B cell (primary cell): ENCODE results near the gene SYNE4. TPM values are rescaled to one million over a fixed set of nuclear protein-coding genes. Genes with fewer than 3 reads are reported as not detected.

ENCODE experiments used
- ATAC-seq: fragments of 200-7000 bp; cut with Tn5 transposase; one replicate; pipeline ENCODE4 v1.10.0; 2021; ENCODE audit warnings: low read depth, mild to moderate bottlenecking, moderate number of reproducible peaks, moderate library complexity
- CTCF ChIA-PET: fragments of 350-600 bp; sonication (Branson Sonifier 250); formaldehyde crosslinking; loops from one replicate; lab custom pipeline; 2021; ENCODE audit warnings: antibody characterized with exemption, inconsistent platforms; lab: Charles Lee
- POLR2A ChIA-PET: fragments of 350-600 bp; sonication (Branson Sonifier 250); formaldehyde crosslinking; loops from one replicate; lab custom pipeline; 2021; ENCODE audit warnings: antibody characterized with exemption; lab: Charles Lee
- DNase-seq: peaks from one replicate; pipeline ENCODE4 v3.0.0; 2013
- H2AFZ ChIP-seq: 2 replicates; pipeline ENCODE4 v1.6.1; 2012; ENCODE audit warnings: mild to moderate bottlenecking, low read depth, low read length; ENCODE audit not compliant: insufficient read depth, poor library complexity, severe bottlenecking
- H3K27ac ChIP-seq, 2 donors: 1 replicate in 1 of 2; 2 replicates in 1 of 2; pipeline ENCODE4 v1.5.1; 2012 to 2013; ENCODE audit warnings: low read length in 2 of 2, mild to moderate bottlenecking in 2 of 2, moderate library complexity in 1 of 2
- H3K27me3 ChIP-seq, 4 experiments: fragments of 200-600 bp in 1 of 4; sonication (generic) in 1 of 4; replicated peaks in 1 of 4; 1 replicate in 2 of 4; 2 replicates in 2 of 4; pipeline versions ENCODE4 v1.6.1 to v1.7.0; 2013 to 2016; ENCODE audit warnings: low read length in 3 of 4, mild to moderate bottlenecking in 2 of 4, mixed read lengths in 1 of 4, moderate library complexity in 1 of 4; ENCODE audit not compliant: insufficient read depth in 4 of 4, control insufficient read depth in 3 of 4; ENCODE audit errors: control extremely low read depth in 1 of 4
- H3K36me3 ChIP-seq, 2 experiments: replicated peaks in 1 of 2; 1 replicate in 1 of 2; 2 replicates in 1 of 2; pipeline versions ENCODE4 v1.6.1 to v1.7.1; 2013; ENCODE audit warnings: low read length in 1 of 2; ENCODE audit not compliant: insufficient read depth in 2 of 2, control insufficient read depth in 1 of 2; ENCODE audit errors: control extremely low read depth in 1 of 2, extremely low read depth in 1 of 2
- H3K4me1 ChIP-seq, 2 donors: fragments of 200-600 bp in 1 of 2; sonication (generic) in 1 of 2; 1 replicate in 1 of 2; 2 replicates in 1 of 2; pipeline versions ENCODE4 v1.5.1 to v1.6.1; 2013 to 2017; ENCODE audit warnings: low read length in 2 of 2; ENCODE audit not compliant: control insufficient read depth in 2 of 2, insufficient read depth in 2 of 2
- H3K4me2 ChIP-seq: replicated peaks from 2 replicates; pipeline ENCODE3; 2012; ENCODE audit warnings: mild to moderate bottlenecking, low read depth, low read length; ENCODE audit not compliant: poor library complexity, severe bottlenecking
- H3K4me3 ChIP-seq, 5 experiments: fragments of 200-600 bp in 1 of 5; sonication (generic) in 1 of 5; 1 replicate in 3 of 5; 2 replicates in 2 of 5; pipeline versions ENCODE4 v1.5.1 to v1.7.0; 2011 to 2016; ENCODE audit warnings: low read length in 4 of 5, mild to moderate bottlenecking in 4 of 5, low read depth in 2 of 5, control low read depth in 1 of 5, moderate library complexity in 1 of 5; ENCODE audit not compliant: insufficient read depth in 1 of 5; ENCODE audit errors: control extremely low read depth in 1 of 5, extremely low read depth in 1 of 5
- H3K79me2 ChIP-seq: fragments of 200-600 bp; sonication (generic); one replicate; pipeline ENCODE4 v1.6.0; 2016; ENCODE audit warnings: low read length; ENCODE audit not compliant: control insufficient read depth, insufficient read depth
- H3K9ac ChIP-seq: fragments of 200-600 bp; sonication (generic); 2 replicates; pipeline ENCODE4 v1.6.1; 2017; ENCODE audit warnings: mild to moderate bottlenecking, low read length, moderate library complexity
- H3K9me3 ChIP-seq, 3 donors: one replicate each; pipeline versions ENCODE4 v1.6.1 to v1.7.1; 2013; ENCODE audit warnings: low read length in 2 of 3; ENCODE audit not compliant: control insufficient read depth in 2 of 3, insufficient read depth in 1 of 3; ENCODE audit errors: control extremely low read depth in 1 of 3
- H4K20me1 ChIP-seq: 2 replicates; pipeline ENCODE4 v1.6.0; 2012; ENCODE audit warnings: mild to moderate bottlenecking, low read length; ENCODE audit not compliant: insufficient read depth, control insufficient read depth, poor library complexity, severe bottlenecking
- H3K27ac Mint-ChIP-seq: one replicate; pipeline ENCODE4 v1.8.0; 2021; ENCODE audit warnings: mixed read lengths
- H3K27me3 Mint-ChIP-seq: one replicate; pipeline ENCODE4 v1.8.0; 2021; ENCODE audit warnings: mixed read lengths
- H3K4me1 Mint-ChIP-seq: one replicate; pipeline ENCODE4 v1.8.0; 2021; ENCODE audit warnings: mixed read lengths
- H3K4me3 Mint-ChIP-seq: one replicate; pipeline ENCODE4 v1.8.0; 2021; ENCODE audit warnings: mixed read lengths
- H3K9me3 Mint-ChIP-seq: one replicate; pipeline ENCODE4 v1.8.0; 2022; ENCODE audit warnings: mixed read lengths; ENCODE audit not compliant: insufficient read depth
- CTCF ChIP-seq: fragments of 200-600 bp; IDR thresholded peaks from one replicate; pipeline ENCODE4 v1.8.0; 2022; ENCODE audit warnings: antibody characterized with exemption, mild to moderate bottlenecking
- EZH2 ChIP-seq: IDR thresholded peaks from 2 replicates; pipeline ENCODE4 v1.6.1; 2012; ENCODE audit warnings: borderline replicate concordance, low read depth, mild to moderate bottlenecking, moderate library complexity, low read length; ENCODE audit not compliant: insufficient read depth, poor library complexity, severe bottlenecking
- WGBS: methylation state at CpG from one replicate; pipeline ENCODE4 v1.1.5; 2013; ENCODE audit warnings: missing lambda C conversion rate; ENCODE audit not compliant: insufficient coverage; 5-methylcytosine and 5-hydroxymethylcytosine counted together
- intact Hi-C: fragments of 100-400 bp; cut with micrococcal nuclease; formaldehyde crosslinking; loops from one replicate; pipeline ENCODE4 v1.10.0; 2022
- polyA plus RNA-seq: library from polyadenylated mRNA; depleted of rRNA; stranded (reverse); fragments of >200 nt; gene quantifications from 2 replicates; pipeline ENCODE4 v1.2.3, GENCODE V29; 2012
- total RNA-seq, 2 donors: library from RNA; stranded (reverse); fragments of 120-200 nt in 1 of 2; gene quantifications; 1 replicate in 1 of 2; 2 replicates in 1 of 2; pipeline versions ENCODE4 v1.2.3 to v1.2.4, GENCODE V29; 2013 to 2022

The SYNE4 gene
- total and polyA plus RNA-seq, 2 donors (not counting 1 experiment from before 2014, with no cell fraction given) = 2.3 to 2.4 TPM

- ATAC-seq = no peak
- ChIA-PET CTCF (no interaction called here), POLR2A (no interaction called here)
- H3K27me3 Mint-ChIP-seq = no peaks in the 10 kb centered on the region
- Histone ChIP-seq H3K4me3 (no peak overlapping the region), H3K79me2 (no peaks in the 10 kb centered on the region), H3K27me3 (no peaks in the 10 kb centered on the region), H3K4me1 (no peaks in the 10 kb centered on the region), H4K20me1 (no peaks in the 10 kb centered on the region), H3K27ac (no peak overlapping the region), H3K36me3 (peaks cover 0 to 3% of the 10 kb centered on the region in 2 experiments), H2AFZ (no peak overlapping the region), H3K9me3 (no peaks in the 10 kb centered on the region), H3K9ac (no peak overlapping the region), H3K4me2 (no peak overlapping the region)
- no peaks in the 10 kb centered on the region for H3K4me1 Mint-ChIP-seq
- WGBS = no CpG with 5 or more reads among the region's 1 CpG
- intact Hi-C loops = no loop called here
- H3K9me3 Mint-ChIP-seq = no peaks in the 10 kb centered on the region
- no peak for DNase-seq
- no peak for TF ChIP-seq CTCF
- no peak for TF ChIP-seq EZH2
- no peak overlapping the region for H3K4me3 Mint-ChIP-seq
- no peak overlapping the region for H3K27ac Mint-ChIP-seq
Measured at GRCh38 chr19:36025541-36025940, 16.9 kb upstream of the SYNE4 start.

- Mint-ChIP-seq H3K4me1 (no peaks in the 10 kb centered on the region), H3K27ac (no peak overlapping the region), H3K27me3 (no peaks in the 10 kb centered on the region), H3K4me3 (no peak overlapping the region), H3K9me3 (no peaks in the 10 kb centered on the region)
- Histone ChIP-seq H3K27me3 (no peaks in the 10 kb centered on the region), H4K20me1 (no peaks in the 10 kb centered on the region), H3K79me2 (no peaks in the 10 kb centered on the region), H3K4me1 (no peaks in the 10 kb centered on the region), H3K9me3 (no peaks in the 10 kb centered on the region), H3K27ac (no peak overlapping the region), H3K4me3 (no peak overlapping the region), H2AFZ (no peak overlapping the region), H3K4me2 (no peak overlapping the region), H3K9ac (no peak overlapping the region), H3K36me3 (peaks cover 0 to 3% of the 10 kb centered on the region in 2 experiments)
- intact Hi-C loops = no loop called here
- no peak for TF ChIP-seq CTCF
- no peak for TF ChIP-seq EZH2
- DNase-seq = no peak
- WGBS = 100% methylated on average over 4 of the region's 5 CpGs
- ATAC-seq = no peak
- POLR2A ChIA-PET = no interaction called here
- CTCF ChIA-PET = no interaction called here
Measured at GRCh38 chr19:36023432-36023831, 14.8 kb upstream of the SYNE4 start.
